ENCODE results near the gene SLC7A6OS.

The SLC7A6OS gene

GRCh38 chr16:68282064-68282452 lies 28.7 kb downstream of the SLC7A6OS start:
- H3K4me1 Mint-ChIP-seq = no peaks in the 10 kb centered on the region
- no peak overlapping the region for H3K4me3 Mint-ChIP-seq
- no peak overlapping the region for H3K27ac Mint-ChIP-seq
- TF ChIP-seq CTCF (IDR thresholded peaks at IDR 0.05; ENCODE audit: unreplicated experiment in 3 of 3) = no peak
- H3K9me3 Mint-ChIP-seq = no peaks in the 10 kb centered on the region
- H3K36me3 Mint-ChIP-seq (ENCODE audit: low read depth) = peaks cover 25% of the 10 kb centered on the region
- no peaks in the 10 kb centered on the region for H3K27me3 Mint-ChIP-seq (ENCODE audit: low read depth)

GRCh38 chr16:68281368-68282063 lies 29.2 kb downstream of the SLC7A6OS start:
- peaks cover under 1% of the 10 kb centered on the region for H3K4me1 Mint-ChIP-seq
- no peak for TF ChIP-seq CTCF (IDR thresholded peaks at IDR 0.05; ENCODE audit: unreplicated experiment in 3 of 3)
- peak overlapping the region in 1 of 3 experiments; percentile 55 for H3K27ac Mint-ChIP-seq
- H3K4me3 Mint-ChIP-seq = no peak overlapping the region
- peaks cover 22% of the 10 kb centered on the region for H3K36me3 Mint-ChIP-seq (ENCODE audit: low read depth)
- no peaks in the 10 kb centered on the region for H3K9me3 Mint-ChIP-seq
- no peaks in the 10 kb centered on the region for H3K27me3 Mint-ChIP-seq (ENCODE audit: low read depth)

GRCh38 chr16:68279726-68280558 lies 30.8 kb downstream of the SLC7A6OS start:
- Mint-ChIP-seq H3K36me3 (ENCODE audit: low read depth) (peaks cover 19% of the 10 kb centered on the region), H3K9me3 (no peaks in the 10 kb centered on the region), H3K4me1 (peaks cover 11% of the 10 kb centered on the region), H3K4me3 (no peak overlapping the region), H3K27me3 (ENCODE audit: low read depth) (no peaks in the 10 kb centered on the region), H3K27ac (no peak overlapping the region)
- TF ChIP-seq CTCF (IDR thresholded peaks at IDR 0.05; ENCODE audit: unreplicated experiment in 3 of 3) = no peak

GRCh38 chr16:68276223-68276622 lies 34.5 kb downstream of the SLC7A6OS start:
- H3K4me1 Mint-ChIP-seq = peaks cover 17% of the 10 kb centered on the region
- no peaks in the 10 kb centered on the region for H3K27me3 Mint-ChIP-seq (ENCODE audit: low read depth)
- no peaks in the 10 kb centered on the region for H3K9me3 Mint-ChIP-seq
- peak overlapping the region in 2 of 3 experiments; percentile 53 to 75 for H3K27ac Mint-ChIP-seq
- H3K36me3 Mint-ChIP-seq (ENCODE audit: low read depth) = peaks cover 19% of the 10 kb centered on the region
- peak overlapping the region in 1 of 3 experiments; percentile 3 for H3K4me3 Mint-ChIP-seq
- no peak for TF ChIP-seq CTCF (IDR thresholded peaks at IDR 0.05; ENCODE audit: unreplicated experiment in 3 of 3)

GRCh38 chr16:68275611-68276191 lies 35.0 kb downstream of the SLC7A6OS start:
- no peaks in the 10 kb centered on the region for H3K9me3 Mint-ChIP-seq
- H3K36me3 Mint-ChIP-seq (ENCODE audit: low read depth) = peaks cover 19% of the 10 kb centered on the region
- H3K27ac Mint-ChIP-seq = peak overlapping the region; percentile 53 to 75 (median 58)
- TF ChIP-seq CTCF (IDR thresholded peaks at IDR 0.05; ENCODE audit: unreplicated experiment in 3 of 3) = no peak
- peaks cover 17% of the 10 kb centered on the region for H3K4me1 Mint-ChIP-seq
- no peaks in the 10 kb centered on the region for H3K27me3 Mint-ChIP-seq (ENCODE audit: low read depth)
- peak overlapping the region in 1 of 3 experiments; percentile 50 for H3K4me3 Mint-ChIP-seq

All from nephron (organoid).